Amniotic epithelial cell (primary cell): ENCODE results near the gene AK1.
A peak's percentile ranks its signal among the peaks of the same experiment; 100 is the strongest.
"Not testable (repeated sequence)": the region's sequence is repeated elsewhere in the genome, so short reads cannot be mapped to it uniquely, and the experiment has no call there.

ENCODE experiments used
- DNase-seq: peaks from one replicate; pipeline ENCODE4 v3.0.0-alpha.2; 2010; ENCODE audit warnings: low read depth

The AK1 gene

GRCh38 chr9:127847833-127848755 is 29.4 kb downstream of the AK1 start:
- no peak for DNase-seq

- DNase-seq = peak; percentile 57
Observed at GRCh38 chr9:127847178-127847510, 30.3 kb downstream of the AK1 start.

- DNase-seq = no peak
Observed at GRCh38 chr9:127846443-127847177, 30.9 kb downstream of the AK1 start.

- not testable (repeated sequence) for DNase-seq
Observed at GRCh38 chr9:127845619-127846018, 31.9 kb downstream of the AK1 start.

- no peak for DNase-seq
Observed at GRCh38 chr9:127844821-127845359, 32.6 kb downstream of the AK1 start.

DNA sequence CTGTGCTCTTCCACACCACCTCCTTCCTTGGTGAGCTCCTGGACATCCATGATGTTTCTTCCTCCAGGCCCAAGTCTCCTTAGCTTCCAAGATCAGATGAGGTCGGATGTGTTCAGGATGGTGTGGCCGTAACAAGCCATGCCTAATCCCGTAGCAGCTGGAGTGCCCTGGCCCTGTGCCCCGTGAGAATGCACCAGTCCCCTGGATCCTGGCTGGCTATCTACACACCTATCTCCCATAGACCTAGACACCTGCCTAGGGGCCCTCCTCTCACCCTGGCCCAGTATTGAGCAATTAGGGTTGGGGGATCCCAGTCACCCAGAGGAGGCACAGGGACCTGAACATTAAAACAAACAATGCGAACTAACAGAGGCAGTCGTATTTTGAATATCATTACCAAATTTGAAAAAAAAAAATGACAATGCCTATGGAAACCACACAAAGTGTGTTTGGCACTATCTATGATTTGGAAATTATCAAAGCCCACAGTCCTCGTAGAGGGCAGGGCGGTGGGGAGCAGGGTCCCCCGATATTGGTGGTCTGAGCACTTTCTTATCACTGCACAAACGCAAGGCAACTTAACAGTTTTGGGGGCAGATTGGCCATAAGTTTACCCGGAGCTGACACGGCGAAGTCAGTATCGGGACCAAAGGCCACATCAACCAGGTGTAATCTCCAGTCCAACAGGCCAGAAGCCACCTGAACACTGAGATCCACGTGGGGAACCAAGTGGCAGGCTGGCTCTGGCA is 36.2 kb downstream of the AK1 start:
- DNase-seq = no peak

DNA sequence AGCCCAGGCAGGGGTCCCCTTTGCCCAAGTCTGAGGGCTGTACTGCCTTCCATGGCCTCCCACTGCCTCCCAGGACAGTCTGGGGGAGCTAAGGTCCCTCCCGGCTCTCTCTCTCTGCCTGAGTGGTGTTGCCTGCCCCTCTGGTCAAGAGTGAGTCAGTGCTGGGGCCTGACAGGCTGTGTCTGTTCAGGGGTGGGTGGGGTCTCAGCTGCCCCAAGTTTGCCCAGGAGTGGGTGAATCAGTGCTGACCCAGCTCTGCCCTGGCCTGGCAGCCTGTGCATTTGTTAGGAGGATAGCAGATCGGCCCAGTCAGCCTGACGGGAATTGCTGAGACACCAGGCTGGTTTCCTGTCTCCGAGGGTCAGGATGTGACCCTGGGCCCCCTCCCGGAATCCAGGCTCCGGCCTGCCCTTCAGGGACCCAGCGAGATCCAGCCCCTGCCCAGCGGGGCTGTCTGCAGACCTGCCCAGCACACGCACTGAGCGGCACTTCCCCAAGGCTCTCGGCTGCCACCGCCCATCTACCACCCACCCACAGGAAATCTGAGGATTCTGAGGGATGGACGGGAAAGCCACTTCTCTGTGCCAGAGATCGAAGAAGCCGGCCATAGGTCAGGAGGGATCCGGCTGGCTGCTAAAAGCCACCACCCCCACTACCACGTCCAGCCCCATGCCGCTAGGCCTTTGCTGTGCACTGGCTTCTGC is 38.9 kb downstream of the AK1 start:
- DNase-seq = peak; percentile 94

DNA sequence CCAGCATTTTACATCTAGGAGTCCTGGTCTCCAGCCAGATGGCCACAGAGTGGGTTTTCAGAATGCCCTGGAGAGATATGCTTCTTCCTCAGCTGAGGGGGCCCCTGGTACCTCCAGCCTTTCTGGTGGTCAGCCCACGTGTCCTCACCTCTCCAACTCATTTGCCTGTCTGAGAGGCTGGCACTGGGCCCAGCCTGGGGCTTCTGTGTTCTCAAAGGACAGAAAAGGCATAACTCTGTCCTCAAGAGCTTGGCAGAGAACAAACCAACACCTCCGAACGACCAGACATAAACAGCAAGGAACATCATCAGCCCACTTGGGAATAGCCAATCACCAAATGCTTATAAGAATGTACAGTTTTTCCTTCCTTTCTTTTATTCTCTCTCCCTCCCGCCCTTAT is 40.1 kb downstream of the AK1 start:
- peak; percentile 59 for DNase-seq

GRCh38 chr9:127836561-127836960 is 40.9 kb downstream of the AK1 start:
- not testable (repeated sequence) for DNase-seq

- peak; percentile 74 for DNase-seq
Observed at GRCh38 chr9:127835991-127836516, 41.4 kb downstream of the AK1 start.

GRCh38 chr9:127833555-127833954 is 43.9 kb downstream of the AK1 start:
- peak; percentile 75 for DNase-seq

GRCh38 chr9:127832248-127832647 is 45.2 kb downstream of the AK1 start:
- DNase-seq = no peak

DNA sequence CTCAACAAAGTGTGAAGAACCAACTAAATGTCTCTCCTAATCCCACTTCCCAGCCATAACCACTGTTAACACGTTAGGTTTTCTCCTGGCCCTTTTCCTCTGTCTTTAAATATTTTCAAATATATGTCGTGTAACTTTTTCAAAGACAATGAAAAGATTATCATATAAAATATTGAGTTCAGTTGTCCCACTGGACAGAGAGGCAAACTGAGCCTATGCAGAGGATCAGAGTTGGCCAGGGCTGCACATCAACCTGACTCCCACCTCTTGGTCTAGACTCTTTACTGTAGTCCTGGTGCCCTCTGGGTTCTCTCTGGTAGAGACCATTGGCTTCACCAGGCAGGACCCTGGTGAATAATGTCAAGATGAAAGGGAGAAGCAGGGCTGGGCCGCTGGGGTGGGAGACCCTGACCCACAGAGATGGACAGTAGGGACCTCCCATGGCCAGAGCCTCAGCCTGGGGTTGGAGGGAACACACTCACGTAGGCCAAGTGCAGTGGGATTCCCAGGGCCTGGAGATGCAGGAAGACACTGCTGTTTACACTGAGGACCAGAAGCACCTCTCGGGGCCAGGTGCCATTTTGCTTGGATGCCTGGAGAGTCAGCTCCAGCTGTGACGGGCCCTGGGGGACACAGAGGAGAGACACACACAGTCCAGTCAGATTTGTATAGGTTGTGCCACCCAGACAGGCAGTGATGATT is 48.1 kb downstream of the AK1 start:
- DNase-seq = no peak

DNA sequence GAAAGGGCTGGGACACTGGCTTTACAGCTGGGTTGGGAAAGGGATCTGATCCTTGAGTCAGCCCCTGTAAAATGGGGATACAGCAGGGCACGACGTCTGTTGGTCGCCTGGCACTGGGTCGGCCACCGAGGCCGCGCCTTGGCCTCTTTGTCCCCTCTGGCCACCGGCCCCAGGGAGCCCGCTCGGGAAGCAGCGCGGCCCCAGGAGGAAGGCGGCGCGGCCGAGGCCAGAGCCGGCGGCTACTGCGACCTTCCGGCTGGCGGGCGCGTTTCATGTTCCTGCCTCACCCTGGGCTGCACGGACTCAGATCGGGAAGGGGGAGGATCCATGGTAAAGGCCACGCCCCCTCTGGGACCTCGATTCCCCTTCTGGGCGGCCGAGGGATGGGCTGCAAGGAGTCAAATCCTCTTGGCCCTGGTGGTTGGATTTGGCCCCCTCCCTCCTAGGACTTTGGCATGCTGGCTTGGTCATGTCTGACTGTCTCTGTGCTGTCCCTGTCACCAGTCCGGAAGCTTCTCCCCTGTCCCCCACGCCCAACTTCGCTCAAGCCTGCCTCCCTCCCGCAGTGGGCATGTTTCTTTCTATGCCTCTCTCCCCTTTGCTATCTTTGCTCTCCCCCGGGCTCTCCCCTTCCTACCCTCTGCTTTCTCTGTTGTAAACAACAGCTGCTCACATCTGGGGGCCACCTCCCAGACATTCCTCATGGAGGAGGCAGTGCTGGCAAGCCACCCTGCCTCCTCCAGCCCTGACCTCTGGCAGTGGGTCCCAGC is 49.0 kb downstream of the AK1 start:
- DNase-seq = peak; percentile 55

DNA sequence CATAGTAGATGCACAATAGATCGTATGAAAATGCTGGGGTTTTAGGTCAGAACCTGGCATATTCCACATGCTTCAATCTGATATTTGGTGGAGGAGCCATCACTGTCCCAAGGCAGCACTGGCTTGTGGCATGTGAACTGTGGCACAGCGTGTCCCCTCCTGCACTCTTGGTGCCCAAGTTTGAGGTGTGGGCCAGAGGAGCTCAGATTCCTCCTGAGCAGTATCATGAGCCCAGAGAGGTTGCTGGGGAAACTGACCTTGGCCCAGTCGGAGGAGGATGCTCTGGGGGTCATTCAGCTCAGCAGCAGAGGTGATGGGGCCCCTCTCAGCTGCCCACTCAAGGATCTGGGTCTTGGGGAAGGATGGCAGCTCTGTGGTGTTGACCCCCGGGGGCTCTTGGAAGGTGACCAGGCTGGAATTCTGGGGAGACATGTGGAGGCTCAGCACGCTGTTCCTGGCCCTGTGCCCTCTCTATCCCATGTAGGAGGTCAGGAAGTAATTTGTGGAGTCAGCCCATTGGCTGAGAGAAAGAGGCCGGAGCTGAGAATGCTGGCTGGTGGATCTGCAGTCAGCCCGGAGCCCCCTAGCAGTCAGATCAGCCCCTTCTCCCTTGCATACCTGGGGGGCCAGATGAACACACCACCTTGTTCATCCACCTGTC is 51.1 kb downstream of the AK1 start:
- no peak for DNase-seq

DNA sequence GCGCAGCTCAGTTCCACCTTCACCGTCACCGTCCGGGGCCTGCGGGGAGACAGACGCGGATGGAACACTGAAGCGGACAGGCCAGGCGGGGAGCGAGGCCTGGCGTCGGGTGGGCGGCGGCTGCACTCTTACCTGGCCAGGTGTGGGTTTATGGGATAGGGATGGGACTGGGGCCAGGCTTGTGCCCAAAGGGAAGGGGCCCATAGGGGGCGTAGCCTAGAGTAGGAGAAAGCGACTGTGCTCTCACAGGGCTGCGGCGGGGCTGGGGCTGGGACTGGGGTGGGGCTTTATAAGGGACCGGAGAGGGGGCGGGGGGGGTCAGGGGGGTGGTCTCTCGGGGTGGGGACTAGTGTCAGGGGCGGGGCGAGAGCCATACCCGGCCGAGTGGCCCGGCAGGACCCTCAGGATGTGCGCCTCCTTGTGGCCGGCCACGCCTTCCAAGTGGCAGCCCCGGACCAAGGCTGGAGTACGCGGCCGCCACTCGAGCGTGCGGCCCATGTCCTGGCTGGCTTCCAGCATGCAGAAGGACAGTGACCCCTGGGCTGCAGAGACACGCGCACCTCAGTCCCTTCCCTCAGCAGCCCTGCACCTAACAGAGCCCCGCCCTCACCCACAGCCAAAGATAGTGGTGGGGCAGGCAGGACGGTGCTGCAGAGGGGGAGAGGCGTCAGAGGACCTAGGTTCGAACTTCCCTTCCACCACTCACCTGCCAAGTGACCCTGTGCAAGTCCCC is 52.0 kb downstream of the AK1 start:
- no peak for DNase-seq

- DNase-seq = no peak
Observed at GRCh38 chr9:127822108-127822507, 55.4 kb downstream of the AK1 start.

DNA sequence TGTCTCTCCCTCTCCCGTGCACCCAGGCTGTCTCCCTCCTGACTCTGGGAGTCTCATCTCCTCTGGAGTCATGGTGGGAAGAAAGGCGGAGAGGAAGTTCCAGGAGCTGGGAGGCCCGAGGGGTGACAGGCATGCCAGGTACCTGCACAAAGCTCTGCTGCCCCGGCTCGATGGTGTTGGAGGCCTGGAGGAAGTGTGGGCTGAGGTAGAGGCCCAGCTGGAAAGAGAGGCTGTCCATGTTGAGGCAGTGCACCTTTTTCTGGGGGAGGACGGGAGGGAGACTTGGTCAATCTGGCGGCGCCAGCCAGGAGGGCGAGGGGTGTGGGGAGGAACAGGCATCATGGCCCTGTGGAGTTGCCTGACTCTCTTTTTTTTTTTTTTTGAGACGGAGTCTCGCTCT is 58.9 kb downstream of the AK1 start:
- no peak for DNase-seq
